Measurements from ENCODE around the gene ADAMTS6.

GRCh38 chr5:65288657-65289056 is 193.1 kb downstream of the ADAMTS6 start:
- no peak for TF ChIP-seq CTCF (IDR thresholded peaks at IDR 0.05; ENCODE audit: poor library complexity)
- TF ChIP-seq EZH2 (IDR thresholded peaks at IDR 0.05; ENCODE audit: borderline replicate concordance), result no peak
- TF ChIP-seq EZH2phosphoT487 (IDR thresholded peaks at IDR 0.05; ENCODE audit: low read depth, severe bottlenecking, unreplicated experiment), result no peak

Measured in hepatocyte (in vitro differentiated cells).